ENCODE results near the gene MT1B. TPM values are rescaled to one million over a fixed set of nuclear protein-coding genes. Genes with fewer than 3 reads are reported as not detected.
A peak's percentile ranks its signal among the peaks of the same experiment; 100 is the strongest.
"Not testable (repeated sequence)": the region's sequence is repeated elsewhere in the genome, so short reads cannot be mapped to it uniquely, and the experiment has no call there.

The MT1B gene
- total RNA-seq, 1 experiment from 2014 or later: not detected

DNA sequence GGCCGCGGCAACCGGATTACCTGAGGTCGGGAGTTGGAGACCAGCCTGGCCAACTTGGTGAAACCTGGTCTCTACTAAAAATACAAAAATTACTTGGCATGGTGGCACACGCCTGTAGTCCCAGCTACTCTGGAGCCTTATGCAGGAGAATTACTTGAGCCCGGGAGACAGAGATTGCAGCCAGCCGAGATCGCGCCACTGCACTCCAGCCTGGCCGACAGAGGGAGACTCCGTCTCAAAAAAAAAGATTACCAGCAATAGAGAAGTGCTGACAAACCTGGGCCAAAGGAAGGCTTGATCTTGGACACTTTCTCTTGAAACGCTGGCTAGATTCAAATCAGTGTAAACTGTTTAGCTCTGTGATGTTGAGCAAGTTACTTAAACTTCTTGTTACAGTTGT, 22.2 kb downstream of the MT1B start:
- Histone ChIP-seq H3K18ac (ENCODE audit: insufficient read length, low read depth, low read length) (no peak overlapping the region), H4K5ac (ENCODE audit: insufficient read length, low read depth, low read length) (no peak overlapping the region), H3T11ph (ENCODE audit: low read length) (no peak overlapping the region), H3K23me2 (ENCODE audit: insufficient read length, low read depth, low read length, poor library complexity, severe bottlenecking) (peaks cover 11% of the 10 kb centered on the region), H4K91ac (ENCODE audit: insufficient read length, low read depth, low read length) (no peak overlapping the region), H3K9me3 (ENCODE audit: control insufficient read depth, low read depth, low read length) (no peaks in the 10 kb centered on the region), H3K27ac (ENCODE audit: insufficient read length, low read depth, low read length) (no peak overlapping the region), H2BK20ac (ENCODE audit: low read depth, low read length, poor library complexity, severe bottlenecking) (no peak overlapping the region), H2BK15ac (ENCODE audit: low read depth, low read length) (no peak overlapping the region), H3K4me1 (ENCODE audit: insufficient read depth, low read length) (0 out of 2 replicates have a peak, but pooled peaks cover 2% of the 10 kb centered on the region), H2BK120ac (ENCODE audit: low read depth, low read length, poor library complexity, severe bottlenecking) (no peak overlapping the region), H3K79me2 (ENCODE audit: insufficient read depth, low read length) (no peaks in the 10 kb centered on the region), H3K4me2 (ENCODE audit: insufficient read depth, insufficient read length, low read length) (no peak overlapping the region), H3K14ac (ENCODE audit: insufficient read depth, low read length) (no peak overlapping the region), H3K79me1 (ENCODE audit: insufficient read depth, low read depth, low read length, poor library complexity, severe bottlenecking) (no peaks in the 10 kb centered on the region), H3K56ac (ENCODE audit: insufficient read length, low read depth, low read length) (no peak overlapping the region), H2BK5ac (ENCODE audit: insufficient read length, low read length) (no peak overlapping the region), H3K4ac (ENCODE audit: low read depth, low read length) (no peak overlapping the region), H3K23ac (ENCODE audit: insufficient read length, low read depth, low read length) (no peak overlapping the region), H4K8ac (replicated peaks; ENCODE audit: insufficient read length, low read depth, low read length) (no peak overlapping the region), H3K27me3 (ENCODE audit: insufficient read depth, low read length) (peaks cover 21% of the 10 kb centered on the region), H2AK5ac (ENCODE audit: insufficient read length, low read length) (no peak overlapping the region), H3K9ac (ENCODE audit: extremely low read depth, insufficient read length, low read length) (no peak overlapping the region), H2BK12ac (ENCODE audit: insufficient read length, low read depth, low read length) (no peak overlapping the region), H4K20me1 (ENCODE audit: control insufficient read depth, insufficient read depth, insufficient read length) (no peaks in the 10 kb centered on the region), H2AFZ (ENCODE audit: low read length) (no peak overlapping the region)
- DNase-seq: peak; percentile 67
- TF ChIP-seq, protein P1, sequence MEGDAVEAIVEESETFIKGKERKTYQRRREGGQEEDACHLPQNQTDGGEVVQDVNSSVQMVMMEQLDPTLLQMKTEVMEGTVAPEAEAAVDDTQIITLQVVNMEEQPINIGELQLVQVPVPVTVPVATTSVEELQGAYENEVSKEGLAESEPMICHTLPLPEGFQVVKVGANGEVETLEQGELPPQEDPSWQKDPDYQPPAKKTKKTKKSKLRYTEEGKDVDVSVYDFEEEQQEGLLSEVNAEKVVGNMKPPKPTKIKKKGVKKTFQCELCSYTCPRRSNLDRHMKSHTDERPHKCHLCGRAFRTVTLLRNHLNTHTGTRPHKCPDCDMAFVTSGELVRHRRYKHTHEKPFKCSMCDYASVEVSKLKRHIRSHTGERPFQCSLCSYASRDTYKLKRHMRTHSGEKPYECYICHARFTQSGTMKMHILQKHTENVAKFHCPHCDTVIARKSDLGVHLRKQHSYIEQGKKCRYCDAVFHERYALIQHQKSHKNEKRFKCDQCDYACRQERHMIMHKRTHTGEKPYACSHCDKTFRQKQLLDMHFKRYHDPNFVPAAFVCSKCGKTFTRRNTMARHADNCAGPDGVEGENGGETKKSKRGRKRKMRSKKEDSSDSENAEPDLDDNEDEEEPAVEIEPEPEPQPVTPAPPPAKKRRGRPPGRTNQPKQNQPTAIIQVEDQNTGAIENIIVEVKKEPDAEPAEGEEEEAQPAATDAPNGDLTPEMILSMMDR (conservative IDR thresholded peaks at IDR 0.05): peak; percentile 77
- H3K36me3 Mint-ChIP-seq (ENCODE audit: insufficient read depth in 1 of 3, low read depth in 3 of 3): no peaks in the 10 kb centered on the region
- peaks cover 28 to 44% of the 10 kb centered on the region in 2 experiments for H3K4me1 Mint-ChIP-seq
- no CpG with 5 or more reads among the region's 12 CpGs for WGBS (ENCODE audit: extremely low coverage, insufficient read length, low lambda C conversion rate)
- peak overlapping the region in 1 of 3 experiments; percentile 42; a peak in 3 of 7 replicates for H3K27ac Mint-ChIP-seq
- H3K27me3 Mint-ChIP-seq (ENCODE audit: low read depth): peaks cover 63% of the 10 kb centered on the region
- H3K4me3 Mint-ChIP-seq: peak overlapping the region in 1 of 2 experiments; percentile 43; a peak in 1 of 5 replicates
- H3K9me3 Mint-ChIP-seq: no peaks in the 10 kb centered on the region; a peak in 1 of 5 replicates

GRCh38 chr16:56674570-56674969, 22.9 kb downstream of the MT1B start:
- not testable (repeated sequence) for H2BK120ac ChIP-seq (ENCODE audit: low read depth, low read length, poor library complexity, severe bottlenecking); H3K14ac ChIP-seq (ENCODE audit: insufficient read depth, low read length); H3K23ac ChIP-seq (ENCODE audit: insufficient read length, low read depth, low read length); H2BK12ac ChIP-seq (ENCODE audit: insufficient read length, low read depth, low read length); H2BK5ac ChIP-seq (ENCODE audit: insufficient read length, low read length); H3K4me2 ChIP-seq (ENCODE audit: insufficient read depth, insufficient read length, low read length); H3K79me2 ChIP-seq (ENCODE audit: insufficient read depth, low read length); H3K56ac ChIP-seq (ENCODE audit: insufficient read length, low read depth, low read length); DNase-seq; H4K91ac ChIP-seq (ENCODE audit: insufficient read length, low read depth, low read length); H2AFZ ChIP-seq (ENCODE audit: low read length); H3K36me3 Mint-ChIP-seq (ENCODE audit: insufficient read depth in 1 of 3, low read depth in 3 of 3); H3K18ac ChIP-seq (ENCODE audit: insufficient read length, low read depth, low read length); H3K9ac ChIP-seq (ENCODE audit: extremely low read depth, insufficient read length, low read length); H3K79me1 ChIP-seq (ENCODE audit: insufficient read depth, low read depth, low read length, poor library complexity, severe bottlenecking); H3K9me3 ChIP-seq (ENCODE audit: control insufficient read depth, low read depth, low read length); H4K20me1 ChIP-seq (ENCODE audit: control insufficient read depth, insufficient read depth, insufficient read length); H4K5ac ChIP-seq (ENCODE audit: insufficient read length, low read depth, low read length); H4K8ac ChIP-seq (replicated peaks; ENCODE audit: insufficient read length, low read depth, low read length); H3K9me3 Mint-ChIP-seq; H2BK15ac ChIP-seq (ENCODE audit: low read depth, low read length); H3T11ph ChIP-seq (ENCODE audit: low read length); H3K4ac ChIP-seq (ENCODE audit: low read depth, low read length); H2AK5ac ChIP-seq (ENCODE audit: insufficient read length, low read length); H2BK20ac ChIP-seq (ENCODE audit: low read depth, low read length, poor library complexity, severe bottlenecking); H3K27ac ChIP-seq (ENCODE audit: insufficient read length, low read depth, low read length); H3K4me1 ChIP-seq (ENCODE audit: insufficient read depth, low read length)
- peaks cover 57% of the 10 kb centered on the region for H3K27me3 Mint-ChIP-seq (ENCODE audit: low read depth)
- H3K23me2 ChIP-seq (ENCODE audit: insufficient read length, low read depth, low read length, poor library complexity, severe bottlenecking): peaks cover 11% of the 10 kb centered on the region
- no CpG with 5 or more reads among the region's 6 CpGs for WGBS (ENCODE audit: extremely low coverage, insufficient read length, low lambda C conversion rate)
- peaks cover 28 to 39% of the 10 kb centered on the region in 2 experiments for H3K4me1 Mint-ChIP-seq
- H3K4me3 Mint-ChIP-seq: peak overlapping the region in 1 of 2 experiments; percentile 43; a peak in 2 of 5 replicates
- peak overlapping the region in 1 of 3 experiments; percentile 42; a peak in 3 of 7 replicates for H3K27ac Mint-ChIP-seq
- H3K27me3 ChIP-seq (ENCODE audit: insufficient read depth, low read length): peaks cover 15% of the 10 kb centered on the region

Measured in H9 (cell line).